Measurements from ENCODE around the gene FANCF.

The FANCF gene

GRCh38 chr11:22668005-22668796 is 42.6 kb upstream of the FANCF start:
- no peak for DNase-seq
- H3K36me3 ChIP-seq = no peaks in the 10 kb centered on the region
- TF ChIP-seq CTCF (IDR thresholded peaks at IDR 0.05; ENCODE audit: low read depth, low read length) = no peak
- no peak overlapping the region for H3K27ac ChIP-seq
- no peaks in the 10 kb centered on the region for H3K27me3 ChIP-seq (ENCODE audit: insufficient read depth, low read depth, severe bottlenecking)
- H3K9me3 ChIP-seq (ENCODE audit: severe bottlenecking) = no peaks in the 10 kb centered on the region
- no peak overlapping the region for H3K4me3 ChIP-seq (ENCODE audit: low read depth, low read length)

- Histone ChIP-seq H3K4me3 (ENCODE audit: low read depth, low read length) (peak overlapping the region; percentile 89), H3K36me3 (no peaks in the 10 kb centered on the region), H3K27ac (0 out of 2 replicates have a peak overlapping the region, but pooled peaks have one; percentile 0), H3K9me3 (ENCODE audit: severe bottlenecking) (no peaks in the 10 kb centered on the region), H3K27me3 (ENCODE audit: insufficient read depth, low read depth, severe bottlenecking) (no peaks in the 10 kb centered on the region)
- 0 out of 2 replicates have a peak, but pooled peaks have one; percentile 1 for TF ChIP-seq CTCF (IDR thresholded peaks at IDR 0.05; ENCODE audit: low read depth, low read length)
- peak; percentile 60 for DNase-seq
Measured at GRCh38 chr11:22666688-22667439, 41.2 kb upstream of the FANCF start.

- no peak for TF ChIP-seq CTCF (IDR thresholded peaks at IDR 0.05; ENCODE audit: low read depth, low read length)
- no peak for DNase-seq
- H3K4me3 ChIP-seq (ENCODE audit: low read depth, low read length) = peak within 1 kb of the TSS; percentile 89
- H3K27ac ChIP-seq = 0 out of 2 replicates have a peak within 1 kb of the TSS, but pooled peaks have one; percentile 0
- no peaks in the 10 kb centered on the region for H3K36me3 ChIP-seq
- H3K27me3 ChIP-seq (ENCODE audit: insufficient read depth, low read depth, severe bottlenecking) = no peaks in the 10 kb centered on the region
- H3K9me3 ChIP-seq (ENCODE audit: severe bottlenecking) = no peaks in the 10 kb centered on the region
Measured at GRCh38 chr11:22666325-22666687, 40.7 kb upstream of the FANCF start, which contains the start of gene GAS2. GAS2 (plus strand) TSS chr11:22666611; CDS start chr11:22674870, 8,259 bp downstream.

GRCh38 chr11:22659783-22660182 is 34.2 kb upstream of the FANCF start:
- no peak for DNase-seq
- no peak overlapping the region for H3K27ac ChIP-seq
- no peaks in the 10 kb centered on the region for H3K9me3 ChIP-seq (ENCODE audit: severe bottlenecking)
- TF ChIP-seq CTCF (IDR thresholded peaks at IDR 0.05; ENCODE audit: low read depth, low read length) = no peak
- no peaks in the 10 kb centered on the region for H3K27me3 ChIP-seq (ENCODE audit: insufficient read depth, low read depth, severe bottlenecking)
- no peak overlapping the region for H3K4me3 ChIP-seq (ENCODE audit: low read depth, low read length)
- no peaks in the 10 kb centered on the region for H3K36me3 ChIP-seq

- H3K27me3 ChIP-seq (ENCODE audit: insufficient read depth, low read depth, severe bottlenecking) = no peaks in the 10 kb centered on the region
- H3K4me3 ChIP-seq (ENCODE audit: low read depth, low read length) = no peak overlapping the region
- H3K27ac ChIP-seq = no peak overlapping the region
- no peaks in the 10 kb centered on the region for H3K9me3 ChIP-seq (ENCODE audit: severe bottlenecking)
- H3K36me3 ChIP-seq = no peaks in the 10 kb centered on the region
- no peak for DNase-seq
- TF ChIP-seq CTCF (IDR thresholded peaks at IDR 0.05; ENCODE audit: low read depth, low read length) = no peak
Measured at GRCh38 chr11:22657101-22657694, 31.6 kb upstream of the FANCF start.

Data from WERI-Rb-1 (cell line).